ENCODE results near the gene SOWAHD.
"Not testable (repeated sequence)": the region's sequence is repeated elsewhere in the genome, so short reads cannot be mapped to it uniquely, and the experiment has no call there.

The SOWAHD gene

GRCh38 chrX:119757979-119758730 lies at the start of gene SOWAHD:
TSS of gene SOWAHD (plus strand) at chrX:119758588. CDS start at chrX:119758668, 80 bp downstream.
- in situ Hi-C loops (cut with HindIII; ENCODE audit: low sequenced_read_pairs), result no loop called here

GRCh38 chrX:119708936-119709335 lies 49.5 kb upstream of the SOWAHD start:
- in situ Hi-C loops (cut with HindIII; ENCODE audit: low sequenced_read_pairs), result no loop called here

GRCh38 chrX:119709630-119710029 lies 48.8 kb upstream of the SOWAHD start:
- in situ Hi-C loops (cut with HindIII; ENCODE audit: low sequenced_read_pairs), result no loop called here

GRCh38 chrX:119721487-119721886 lies 36.9 kb upstream of the SOWAHD start:
- in situ Hi-C loops (cut with HindIII; ENCODE audit: low sequenced_read_pairs), result no loop called here

GRCh38 chrX:119721926-119722325 lies 36.5 kb upstream of the SOWAHD start:
- in situ Hi-C loops (cut with HindIII; ENCODE audit: low sequenced_read_pairs), result no loop called here

GRCh38 chrX:119726900-119727555 lies 31.4 kb upstream of the SOWAHD start:
- in situ Hi-C loops (cut with HindIII; ENCODE audit: low sequenced_read_pairs), result no loop called here

- in situ Hi-C loops (cut with HindIII; ENCODE audit: low sequenced_read_pairs), result no loop called here
Measured at GRCh38 chrX:119728487-119728886, 29.9 kb upstream of the SOWAHD start.

- in situ Hi-C loops (cut with HindIII; ENCODE audit: low sequenced_read_pairs), result no loop called here
Measured at GRCh38 chrX:119729408-119730201, 28.8 kb upstream of the SOWAHD start.

GRCh38 chrX:119734897-119735339 lies 23.5 kb upstream of the SOWAHD start:
- in situ Hi-C loops (cut with HindIII; ENCODE audit: low sequenced_read_pairs), result no loop called here

GRCh38 chrX:119735467-119735866 lies 22.9 kb upstream of the SOWAHD start:
- in situ Hi-C loops (cut with HindIII; ENCODE audit: low sequenced_read_pairs), result no loop called here

GRCh38 chrX:119736206-119736764 lies 22.1 kb upstream of the SOWAHD start:
- in situ Hi-C loops (cut with HindIII; ENCODE audit: low sequenced_read_pairs), result no loop called here

GRCh38 chrX:119738742-119739141 lies 19.6 kb upstream of the SOWAHD start:
- in situ Hi-C loops (cut with HindIII; ENCODE audit: low sequenced_read_pairs), result no loop called here

- in situ Hi-C loops (cut with HindIII; ENCODE audit: low sequenced_read_pairs), result no loop called here
Measured at GRCh38 chrX:119745283-119745848, 13.0 kb upstream of the SOWAHD start.

GRCh38 chrX:119750131-119750530 lies 8.3 kb upstream of the SOWAHD start:
- in situ Hi-C loops (cut with HindIII; ENCODE audit: low sequenced_read_pairs), result not testable (repeated sequence)

GRCh38 chrX:119750751-119751150 lies 7.6 kb upstream of the SOWAHD start:
- in situ Hi-C loops (cut with HindIII; ENCODE audit: low sequenced_read_pairs), result not testable (repeated sequence)

GRCh38 chrX:119753001-119753400 lies 5.4 kb upstream of the SOWAHD start:
- in situ Hi-C loops (cut with HindIII; ENCODE audit: low sequenced_read_pairs), result no loop called here

GRCh38 chrX:119753639-119754257 lies 4.6 kb upstream of the SOWAHD start:
- in situ Hi-C loops (cut with HindIII; ENCODE audit: low sequenced_read_pairs), result no loop called here

GRCh38 chrX:119755981-119756533 lies 2.3 kb upstream of the SOWAHD start:
- in situ Hi-C loops (cut with HindIII; ENCODE audit: low sequenced_read_pairs), result no loop called here

GRCh38 chrX:119756926-119757635 lies 1.3 kb upstream of the SOWAHD start:
- in situ Hi-C loops (cut with HindIII; ENCODE audit: low sequenced_read_pairs), result no loop called here

- in situ Hi-C loops (cut with HindIII; ENCODE audit: low sequenced_read_pairs), result no loop called here
Measured at GRCh38 chrX:119757646-119757978, 776 bp upstream of the SOWAHD start.
